ENCODE data around the gene TANC1. TPM values are rescaled to one million over a fixed set of nuclear protein-coding genes. Genes with fewer than 3 reads are reported as not detected.

The TANC1 gene
- polyA plus RNA-seq, 2 of the 4 experiments (the other 2 are of a cell fraction), result 9.2 to 21.2 TPM

GRCh38 chr2:159124931-159125467, 156.6 kb downstream of the TANC1 start:
- WGBS (ENCODE audit: missing lambda C conversion rate), result 91% methylated on average over 3 of the region's 3 CpGs
- POLR2A ChIA-PET, result interaction anchor here (0.8 kb wide), 1 partner anchor 587 kb away, joined by 3 read pairs; the partner anchor contains the start of gene MARCHF7
- Histone ChIP-seq H3K4me1 (peaks cover 25% of the 10 kb centered on the region), H3K4me3 (no peak overlapping the region), H3K4me2 (peak overlapping the region; percentile 41), H3K9me3 (no peaks in the 10 kb centered on the region), H3K27ac (peak overlapping the region; percentile 68 to 87)
- TF ChIP-seq CBX2 (IDR thresholded peaks at IDR 0.05; ENCODE audit: borderline replicate concordance, low read depth), result no peak
- no peak for TF ChIP-seq RCOR1 (IDR thresholded peaks at IDR 0.05; ENCODE audit: low read depth, low read length)
- TF ChIP-seq ZSCAN20 (CRISPR knock-in tag; IDR thresholded peaks at IDR 0.05), result no peak
- TF ChIP-seq NPAS2 (CRISPR knock-in tag; IDR thresholded peaks at IDR 0.05; ENCODE audit: borderline replicate concordance), result no peak
- TF ChIP-seq ZNF302 (CRISPR knock-in tag; IDR thresholded peaks at IDR 0.05), result no peak
- TF ChIP-seq FOSB (CRISPR knock-in tag; IDR thresholded peaks at IDR 0.05), result no peak
- no peak for TF ChIP-seq RARB (CRISPR knock-in tag; IDR thresholded peaks at IDR 0.05)
- no peak for TF ChIP-seq NR3C1 (IDR thresholded peaks at IDR 0.05)
- no peak for TF ChIP-seq PHF8 (IDR thresholded peaks at IDR 0.05; ENCODE audit: borderline replicate concordance, low read depth)
- no peak for TF ChIP-seq HMGXB4 (CRISPR knock-in tag; IDR thresholded peaks at IDR 0.05; ENCODE audit: borderline replicate concordance)
- no peak for TF ChIP-seq HDAC2 (IDR thresholded peaks at IDR 0.05)
- TF ChIP-seq TP53 (CRISPR knock-in tag; IDR thresholded peaks at IDR 0.05), result no peak
- TF ChIP-seq MAFK (IDR thresholded peaks at IDR 0.05; ENCODE audit: partially characterized antibody), result no peak
- TF ChIP-seq NFE2L2 (conservative IDR thresholded peaks at IDR 0.05; ENCODE audit: low read length), result no peak
- TF ChIP-seq HES2 (IDR thresholded peaks at IDR 0.05), result no peak
- no peak for TF ChIP-seq MAX (IDR thresholded peaks at IDR 0.05)
- DNase-seq (ENCODE audit: low read depth in 1 of 2, low spot score in 1 of 2) (no peak), FAIRE-seq (no peak), ATAC-seq (peak; percentile 13 to 32; a peak in 2 of 6 replicates)
- CTCF ChIA-PET, result interaction anchor here (0.6 to 14.1 kb wide), 4 partner anchors 9 to 225 kb away, joined by 3 to 150 read pairs (median 5); no protein-coding TSS in a partner anchor

GRCh38 chr2:159125858-159126257, 157.4 kb downstream of the TANC1 start:
- Histone ChIP-seq H3K4me3 (no peak overlapping the region), H3K4me2 (no peak overlapping the region), H3K27ac (peak overlapping the region in 1 of 2 experiments; percentile 87; a peak in 3 of 6 replicates), H3K9me3 (no peaks in the 10 kb centered on the region), H3K4me1 (peaks cover 25% of the 10 kb centered on the region)
- DNase-seq (ENCODE audit: low read depth in 1 of 2, low spot score in 1 of 2), result no peak
- 90% methylated on average over 4 of the region's 4 CpGs for WGBS (ENCODE audit: missing lambda C conversion rate)
- POLR2A ChIA-PET, result interaction anchor here (0.8 kb wide), 1 partner anchor 586 kb away, joined by 3 read pairs; the partner anchor contains the start of gene MARCHF7
- no peak for ATAC-seq
- FAIRE-seq, result no peak
- CTCF ChIA-PET, result interaction anchor here (1.5 to 14.1 kb wide), 2 partner anchors 90 to 226 kb away, joined by 3 to 150 read pairs; no protein-coding TSS in a partner anchor
- TF ChIP-seq RARB (CRISPR knock-in tag; IDR thresholded peaks at IDR 0.05) (no peak), ATOH8 (CRISPR knock-in tag; IDR thresholded peaks at IDR 0.05; ENCODE audit: low read depth) (no peak), E2F6 (IDR thresholded peaks at IDR 0.05; ENCODE audit: borderline replicate concordance, low read depth) (no peak), ELK1 (IDR thresholded peaks at IDR 0.05; ENCODE audit: low read depth, low read length) (no peak), RFX5 (IDR thresholded peaks at IDR 0.05) (no peak), RCOR1 (IDR thresholded peaks at IDR 0.05; ENCODE audit: low read depth, low read length) (no peak), CTCF (IDR thresholded peaks at IDR 0.05) (no peak), HOXA7 (CRISPR knock-in tag; IDR thresholded peaks at IDR 0.05) (no peak), MAX (IDR thresholded peaks at IDR 0.05) (no peak), PBX3 (IDR thresholded peaks at IDR 0.05) (no peak), ZNF302 (CRISPR knock-in tag; IDR thresholded peaks at IDR 0.05) (no peak), ZC3H11A (IDR thresholded peaks at IDR 0.05) (no peak), CEBPB (IDR thresholded peaks at IDR 0.05) (no peak), ZFP36 (IDR thresholded peaks at IDR 0.05; ENCODE audit: borderline replicate concordance, partially characterized antibody) (no peak), CBX8 (IDR thresholded peaks at IDR 0.05) (no peak), HOXB13 (CRISPR knock-in tag; IDR thresholded peaks at IDR 0.05; ENCODE audit: low read depth) (no peak)

All from A549 (cell line).